ENCODE results near the gene GNAL. TPM values are rescaled to one million over a fixed set of nuclear protein-coding genes. Genes with fewer than 3 reads are reported as not detected.

GNAL gene
- total RNA-seq, 1 donor from 2014 or later: 2.6 TPM

- Histone ChIP-seq H3K36me3 (ENCODE audit: control insufficient read depth in 3 of 3, insufficient read depth in 3 of 3, low read length in 3 of 3) (no peaks in the 10 kb centered on the region), H3K4me1 (ENCODE audit: control insufficient read depth in 3 of 3, insufficient read depth in 3 of 3, low read length in 3 of 3) (peaks cover 5 to 12% (median 10%) of the 10 kb centered on the region in 3 donors), H3K27me3 (ENCODE audit: control insufficient read depth in 3 of 3, insufficient read depth in 3 of 3, low read length in 3 of 3) (peaks cover 20 to 39% (median 34%) of the 10 kb centered on the region in 3 donors), H3K4me3 (ENCODE audit: low read length in 3 of 3) (peak overlapping the region in 2 of 3 donors; percentile 29 to 49), H3K9me3 (ENCODE audit: control insufficient read depth in 3 of 3, low read length in 3 of 3) (no peaks in the 10 kb centered on the region), H3K9ac (ENCODE audit: low read depth in 1 of 3, low read length in 3 of 3) (no peak overlapping the region), H3K27ac (ENCODE audit: low read depth, low read length) (no peak overlapping the region)
Measured at GRCh38 chr18:11751341-11752115, 62.5 kb downstream of the GNAL start.

- H3K27ac ChIP-seq (ENCODE audit: low read depth, low read length): no peak overlapping the region
- H3K9ac ChIP-seq (ENCODE audit: low read depth in 1 of 3, low read length in 3 of 3): peak overlapping the region in 1 of 3 donors; percentile 33
- peaks cover 20 to 36% (median 34%) of the 10 kb centered on the region in 3 donors for H3K27me3 ChIP-seq (ENCODE audit: control insufficient read depth in 3 of 3, insufficient read depth in 3 of 3, low read length in 3 of 3)
- H3K4me1 ChIP-seq (ENCODE audit: control insufficient read depth in 3 of 3, insufficient read depth in 3 of 3, low read length in 3 of 3): peaks cover 5 to 12% (median 10%) of the 10 kb centered on the region in 3 donors
- no peaks in the 10 kb centered on the region for H3K9me3 ChIP-seq (ENCODE audit: control insufficient read depth in 3 of 3, low read length in 3 of 3)
- no peaks in the 10 kb centered on the region for H3K36me3 ChIP-seq (ENCODE audit: control insufficient read depth in 3 of 3, insufficient read depth in 3 of 3, low read length in 3 of 3)
- peak overlapping the region; percentile 29 to 49 (median 48) for H3K4me3 ChIP-seq (ENCODE audit: low read length in 3 of 3)
Measured at GRCh38 chr18:11752116-11752911, 63.2 kb downstream of the GNAL start.

GRCh38 chr18:11754979-11755378 is 65.9 kb downstream of the GNAL start:
- no peak overlapping the region for H3K9ac ChIP-seq (ENCODE audit: low read depth in 1 of 3, low read length in 3 of 3)
- no peak overlapping the region for H3K4me3 ChIP-seq (ENCODE audit: low read length in 3 of 3)
- H3K27ac ChIP-seq (ENCODE audit: low read depth, low read length): no peak overlapping the region
- peaks cover 11 to 29% (median 24%) of the 10 kb centered on the region in 3 donors for H3K27me3 ChIP-seq (ENCODE audit: control insufficient read depth in 3 of 3, insufficient read depth in 3 of 3, low read length in 3 of 3)
- H3K9me3 ChIP-seq (ENCODE audit: control insufficient read depth in 3 of 3, low read length in 3 of 3): no peaks in the 10 kb centered on the region
- no peaks in the 10 kb centered on the region for H3K36me3 ChIP-seq (ENCODE audit: control insufficient read depth in 3 of 3, insufficient read depth in 3 of 3, low read length in 3 of 3)
- peaks cover 5 to 12% (median 10%) of the 10 kb centered on the region in 3 donors for H3K4me1 ChIP-seq (ENCODE audit: control insufficient read depth in 3 of 3, insufficient read depth in 3 of 3, low read length in 3 of 3)

- Histone ChIP-seq H3K27ac (ENCODE audit: low read depth, low read length) (no peak overlapping the region), H3K36me3 (ENCODE audit: control insufficient read depth in 3 of 3, insufficient read depth in 3 of 3, low read length in 3 of 3) (no peaks in the 10 kb centered on the region), H3K9me3 (ENCODE audit: control insufficient read depth in 3 of 3, low read length in 3 of 3) (no peaks in the 10 kb centered on the region), H3K4me3 (ENCODE audit: low read length in 3 of 3) (no peak overlapping the region), H3K9ac (ENCODE audit: low read depth in 1 of 3, low read length in 3 of 3) (no peak overlapping the region), H3K27me3 (ENCODE audit: control insufficient read depth in 3 of 3, insufficient read depth in 3 of 3, low read length in 3 of 3) (peaks cover 0 to 7% (median 4%) of the 10 kb centered on the region in 3 donors), H3K4me1 (ENCODE audit: control insufficient read depth in 3 of 3, insufficient read depth in 3 of 3, low read length in 3 of 3) (peaks cover 0 to 3% (median under 1%) of the 10 kb centered on the region in 3 donors)
Measured at GRCh38 chr18:11757084-11757590, 68.1 kb downstream of the GNAL start.

- no peak overlapping the region for H3K27ac ChIP-seq (ENCODE audit: low read depth, low read length)
- no peaks in the 10 kb centered on the region for H3K36me3 ChIP-seq (ENCODE audit: control insufficient read depth in 3 of 3, insufficient read depth in 3 of 3, low read length in 3 of 3)
- H3K9me3 ChIP-seq (ENCODE audit: control insufficient read depth in 3 of 3, low read length in 3 of 3): no peaks in the 10 kb centered on the region
- H3K4me3 ChIP-seq (ENCODE audit: low read length in 3 of 3): no peak overlapping the region
- no peak overlapping the region for H3K9ac ChIP-seq (ENCODE audit: low read depth in 1 of 3, low read length in 3 of 3)
- no peaks in the 10 kb centered on the region for H3K4me1 ChIP-seq (ENCODE audit: control insufficient read depth in 3 of 3, insufficient read depth in 3 of 3, low read length in 3 of 3)
- H3K27me3 ChIP-seq (ENCODE audit: control insufficient read depth in 3 of 3, insufficient read depth in 3 of 3, low read length in 3 of 3): no peaks in the 10 kb centered on the region
Measured at GRCh38 chr18:11759456-11759855, 70.4 kb downstream of the GNAL start.

- no peaks in the 10 kb centered on the region for H3K9me3 ChIP-seq (ENCODE audit: control insufficient read depth in 3 of 3, low read length in 3 of 3)
- no peak overlapping the region for H3K9ac ChIP-seq (ENCODE audit: low read depth in 1 of 3, low read length in 3 of 3)
- no peaks in the 10 kb centered on the region for H3K36me3 ChIP-seq (ENCODE audit: control insufficient read depth in 3 of 3, insufficient read depth in 3 of 3, low read length in 3 of 3)
- H3K4me1 ChIP-seq (ENCODE audit: control insufficient read depth in 3 of 3, insufficient read depth in 3 of 3, low read length in 3 of 3): no peaks in the 10 kb centered on the region
- H3K4me3 ChIP-seq (ENCODE audit: low read length in 3 of 3): no peak overlapping the region
- H3K27me3 ChIP-seq (ENCODE audit: control insufficient read depth in 3 of 3, insufficient read depth in 3 of 3, low read length in 3 of 3): no peaks in the 10 kb centered on the region
- no peak overlapping the region for H3K27ac ChIP-seq (ENCODE audit: low read depth, low read length)
Measured at GRCh38 chr18:11760498-11761167, 71.6 kb downstream of the GNAL start.

GRCh38 chr18:11761553-11761952 is 72.5 kb downstream of the GNAL start:
- no peak overlapping the region for H3K27ac ChIP-seq (ENCODE audit: low read depth, low read length)
- no peaks in the 10 kb centered on the region for H3K9me3 ChIP-seq (ENCODE audit: control insufficient read depth in 3 of 3, low read length in 3 of 3)
- H3K27me3 ChIP-seq (ENCODE audit: control insufficient read depth in 3 of 3, insufficient read depth in 3 of 3, low read length in 3 of 3): no peaks in the 10 kb centered on the region
- no peaks in the 10 kb centered on the region for H3K4me1 ChIP-seq (ENCODE audit: control insufficient read depth in 3 of 3, insufficient read depth in 3 of 3, low read length in 3 of 3)
- H3K4me3 ChIP-seq (ENCODE audit: low read length in 3 of 3): no peak overlapping the region
- H3K9ac ChIP-seq (ENCODE audit: low read depth in 1 of 3, low read length in 3 of 3): no peak overlapping the region
- no peaks in the 10 kb centered on the region for H3K36me3 ChIP-seq (ENCODE audit: control insufficient read depth in 3 of 3, insufficient read depth in 3 of 3, low read length in 3 of 3)

- no peak overlapping the region for H3K27ac ChIP-seq (ENCODE audit: low read depth, low read length)
- no peaks in the 10 kb centered on the region for H3K27me3 ChIP-seq (ENCODE audit: control insufficient read depth in 3 of 3, insufficient read depth in 3 of 3, low read length in 3 of 3)
- no peaks in the 10 kb centered on the region for H3K9me3 ChIP-seq (ENCODE audit: control insufficient read depth in 3 of 3, low read length in 3 of 3)
- H3K4me3 ChIP-seq (ENCODE audit: low read length in 3 of 3): no peak overlapping the region
- H3K36me3 ChIP-seq (ENCODE audit: control insufficient read depth in 3 of 3, insufficient read depth in 3 of 3, low read length in 3 of 3): no peaks in the 10 kb centered on the region
- H3K4me1 ChIP-seq (ENCODE audit: control insufficient read depth in 3 of 3, insufficient read depth in 3 of 3, low read length in 3 of 3): no peaks in the 10 kb centered on the region
- no peak overlapping the region for H3K9ac ChIP-seq (ENCODE audit: low read depth in 1 of 3, low read length in 3 of 3)
Measured at GRCh38 chr18:11762429-11762828, 73.4 kb downstream of the GNAL start.

GRCh38 chr18:11767329-11767728 is 78.3 kb downstream of the GNAL start:
- H3K9me3 ChIP-seq (ENCODE audit: control insufficient read depth in 3 of 3, low read length in 3 of 3): no peaks in the 10 kb centered on the region
- H3K27me3 ChIP-seq (ENCODE audit: control insufficient read depth in 3 of 3, insufficient read depth in 3 of 3, low read length in 3 of 3): no peaks in the 10 kb centered on the region
- H3K4me3 ChIP-seq (ENCODE audit: low read length in 3 of 3): no peak overlapping the region
- no peak overlapping the region for H3K9ac ChIP-seq (ENCODE audit: low read depth in 1 of 3, low read length in 3 of 3)
- H3K27ac ChIP-seq (ENCODE audit: low read depth, low read length): no peak overlapping the region
- no peaks in the 10 kb centered on the region for H3K4me1 ChIP-seq (ENCODE audit: control insufficient read depth in 3 of 3, insufficient read depth in 3 of 3, low read length in 3 of 3)
- no peaks in the 10 kb centered on the region for H3K36me3 ChIP-seq (ENCODE audit: control insufficient read depth in 3 of 3, insufficient read depth in 3 of 3, low read length in 3 of 3)

Measured in skeletal muscle tissue (tissue), 4 donors.